GM19463 (cell line): ENCODE measurements around the gene PACS2.
"Not testable (repeated sequence)": the region's sequence is repeated elsewhere in the genome, so short reads cannot be mapped to it uniquely, and the experiment has no call there.

Experiments
- ATAC-seq: cut with Tn5 transposase; IDR thresholded peaks from one replicate; pipeline ENCODE4 v1.9.1; 2021; ENCODE audit warnings: mild to moderate bottlenecking, moderate library complexity; ENCODE audit not compliant: unreplicated experiment

PACS2 gene

GRCh38 chr14:105287249-105288102, 27.1 kb upstream of the PACS2 start:
- no peak for ATAC-seq

GRCh38 chr14:105288936-105289335, 25.6 kb upstream of the PACS2 start:
- ATAC-seq: not testable (repeated sequence)

- no peak for ATAC-seq
Measured at GRCh38 chr14:105290621-105291346, 23.8 kb upstream of the PACS2 start.

GRCh38 chr14:105292826-105293711, 21.5 kb upstream of the PACS2 start:
- peak; percentile 14 for ATAC-seq

- ATAC-seq: peak; percentile 78
Measured at GRCh38 chr14:105294142-105294597, 20.4 kb upstream of the PACS2 start.

GRCh38 chr14:105297311-105297710, 17.2 kb upstream of the PACS2 start:
- not testable (repeated sequence) for ATAC-seq

GRCh38 chr14:105299654-105300541, 14.7 kb upstream of the PACS2 start:
- ATAC-seq: peak; percentile 7

- ATAC-seq: peak; percentile 87
Measured at GRCh38 chr14:105300542-105301102, 13.9 kb upstream of the PACS2 start, which contains the start of gene BRF1. TSS of gene BRF1 (minus strand) at chr14:105301001. CDS start at chr14:105300629, 372 bp downstream.

- ATAC-seq: peak; percentile 49
Measured at GRCh38 chr14:105301103-105301914, 13.2 kb upstream of the PACS2 start.

- not testable (repeated sequence) for ATAC-seq
Measured at GRCh38 chr14:105301915-105302249, 12.7 kb upstream of the PACS2 start.

GRCh38 chr14:105303949-105304348, 10.6 kb upstream of the PACS2 start:
- no peak for ATAC-seq

GRCh38 chr14:105304565-105304964, 10.0 kb upstream of the PACS2 start:
- no peak for ATAC-seq

- no peak for ATAC-seq
Measured at GRCh38 chr14:105305345-105305744, 9.2 kb upstream of the PACS2 start.

GRCh38 chr14:105305791-105306190, 8.8 kb upstream of the PACS2 start:
- ATAC-seq: no peak

GRCh38 chr14:105307052-105307727, 7.4 kb upstream of the PACS2 start:
- ATAC-seq: no peak

- no peak for ATAC-seq
Measured at GRCh38 chr14:105309371-105309770, 5.2 kb upstream of the PACS2 start.

- ATAC-seq: no peak
Measured at GRCh38 chr14:105311838-105312237, 2.7 kb upstream of the PACS2 start.

GRCh38 chr14:105312973-105313372, 1.6 kb upstream of the PACS2 start:
- no peak for ATAC-seq
